ENCODE results near the gene NRXN2.

- no peak for TF ChIP-seq POLR2A (IDR thresholded peaks at IDR 0.05)
- TF ChIP-seq, protein P1, sequence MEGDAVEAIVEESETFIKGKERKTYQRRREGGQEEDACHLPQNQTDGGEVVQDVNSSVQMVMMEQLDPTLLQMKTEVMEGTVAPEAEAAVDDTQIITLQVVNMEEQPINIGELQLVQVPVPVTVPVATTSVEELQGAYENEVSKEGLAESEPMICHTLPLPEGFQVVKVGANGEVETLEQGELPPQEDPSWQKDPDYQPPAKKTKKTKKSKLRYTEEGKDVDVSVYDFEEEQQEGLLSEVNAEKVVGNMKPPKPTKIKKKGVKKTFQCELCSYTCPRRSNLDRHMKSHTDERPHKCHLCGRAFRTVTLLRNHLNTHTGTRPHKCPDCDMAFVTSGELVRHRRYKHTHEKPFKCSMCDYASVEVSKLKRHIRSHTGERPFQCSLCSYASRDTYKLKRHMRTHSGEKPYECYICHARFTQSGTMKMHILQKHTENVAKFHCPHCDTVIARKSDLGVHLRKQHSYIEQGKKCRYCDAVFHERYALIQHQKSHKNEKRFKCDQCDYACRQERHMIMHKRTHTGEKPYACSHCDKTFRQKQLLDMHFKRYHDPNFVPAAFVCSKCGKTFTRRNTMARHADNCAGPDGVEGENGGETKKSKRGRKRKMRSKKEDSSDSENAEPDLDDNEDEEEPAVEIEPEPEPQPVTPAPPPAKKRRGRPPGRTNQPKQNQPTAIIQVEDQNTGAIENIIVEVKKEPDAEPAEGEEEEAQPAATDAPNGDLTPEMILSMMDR (IDR thresholded peaks at IDR 0.05): no peak
These were observed 85.5 kb downstream of the NRXN2 start for GRCh38 chr11:64637334-64638017.
